Activated CD4-positive, alpha-beta T cell treated with anti-CD3 and anti-CD28 coated beads, Interleukin-2, amount 10 ng/mL, durations not matched to agents 24 days and 14 days (primary cell): Measurements from ENCODE around the gene ACKR2. TPM values are rescaled to one million over a fixed set of nuclear protein-coding genes. Genes with fewer than 3 reads are reported as not detected.

Experiments used
- DNase-seq: peaks from one replicate; pipeline ENCODE4 v3.0.0; 2022
- H3K27ac Mint-ChIP-seq: one replicate; pipeline ENCODE4 v1.8.0; 2022; ENCODE audit warnings: mild to moderate bottlenecking, mixed read lengths
- H3K27me3 Mint-ChIP-seq: one replicate; pipeline ENCODE4 v1.8.0; 2022; ENCODE audit warnings: mixed read lengths
- H3K36me3 Mint-ChIP-seq: one replicate; pipeline ENCODE4 v1.8.0; 2022; ENCODE audit warnings: low read depth, mild to moderate bottlenecking, mixed read lengths
- H3K4me1 Mint-ChIP-seq: one replicate; pipeline ENCODE4 v1.8.0; 2021; ENCODE audit warnings: mixed read lengths
- H3K4me3 Mint-ChIP-seq: one replicate; pipeline ENCODE4 v1.8.0; 2022; ENCODE audit warnings: mild to moderate bottlenecking, moderate library complexity, mixed read lengths
- H3K9me3 Mint-ChIP-seq: one replicate; pipeline ENCODE4 v1.8.0; 2021; ENCODE audit warnings: mixed read lengths
- intact Hi-C: fragments of 100-400 bp; cut with micrococcal nuclease; formaldehyde crosslinking; loops from one replicate; pipeline ENCODE4 v1.15.1; 2023
- total RNA-seq: library from RNA; stranded (reverse); gene quantifications from 2 replicates; pipeline ENCODE4 v1.2.3, GENCODE V29; 2022

ACKR2 gene
- total RNA-seq, 1 donor from 2014 or later = 0.42 TPM

GRCh38 chr3:42786212-42786611 is 23.0 kb upstream of the ACKR2 start:
- DNase-seq = no peak
- intact Hi-C loops = no loop called here
- no peaks in the 10 kb centered on the region for H3K27me3 Mint-ChIP-seq
- peaks cover 10% of the 10 kb centered on the region for H3K4me1 Mint-ChIP-seq
- H3K36me3 Mint-ChIP-seq = peaks cover 24% of the 10 kb centered on the region
- no peak overlapping the region for H3K4me3 Mint-ChIP-seq
- no peaks in the 10 kb centered on the region for H3K9me3 Mint-ChIP-seq
- no peak overlapping the region for H3K27ac Mint-ChIP-seq

GRCh38 chr3:42786631-42787030 is 22.6 kb upstream of the ACKR2 start:
- Mint-ChIP-seq H3K27me3 (no peaks in the 10 kb centered on the region), H3K36me3 (peaks cover 24% of the 10 kb centered on the region), H3K27ac (no peak overlapping the region), H3K4me1 (peaks cover 10% of the 10 kb centered on the region), H3K4me3 (no peak overlapping the region), H3K9me3 (no peaks in the 10 kb centered on the region)
- intact Hi-C loops = no loop called here
- DNase-seq = no peak

GRCh38 chr3:42790714-42791229 is 18.5 kb upstream of the ACKR2 start:
- Mint-ChIP-seq H3K27me3 (no peaks in the 10 kb centered on the region), H3K9me3 (no peaks in the 10 kb centered on the region), H3K4me3 (no peak overlapping the region), H3K27ac (no peak overlapping the region), H3K4me1 (peaks cover 11% of the 10 kb centered on the region), H3K36me3 (peaks cover 27% of the 10 kb centered on the region)
- intact Hi-C loops = no loop called here
- DNase-seq = no peak

GRCh38 chr3:42795621-42796181 is 13.5 kb upstream of the ACKR2 start:
- Mint-ChIP-seq H3K27me3 (no peaks in the 10 kb centered on the region), H3K36me3 (peaks cover 26% of the 10 kb centered on the region), H3K4me1 (peaks cover 16% of the 10 kb centered on the region), H3K4me3 (no peak overlapping the region), H3K9me3 (no peaks in the 10 kb centered on the region), H3K27ac (no peak overlapping the region)
- intact Hi-C loops = no loop called here
- DNase-seq = no peak

- Mint-ChIP-seq H3K9me3 (no peaks in the 10 kb centered on the region), H3K36me3 (peaks cover 25% of the 10 kb centered on the region), H3K27me3 (no peaks in the 10 kb centered on the region), H3K27ac (no peak overlapping the region), H3K4me3 (no peak overlapping the region), H3K4me1 (peaks cover 17% of the 10 kb centered on the region)
- no peak for DNase-seq
- intact Hi-C loops = no loop called here
Observed at GRCh38 chr3:42796332-42796885, 12.8 kb upstream of the ACKR2 start.

GRCh38 chr3:42799376-42799775 is 9.9 kb upstream of the ACKR2 start:
- H3K36me3 Mint-ChIP-seq = peaks cover 27% of the 10 kb centered on the region
- H3K27me3 Mint-ChIP-seq = no peaks in the 10 kb centered on the region
- no peaks in the 10 kb centered on the region for H3K9me3 Mint-ChIP-seq
- intact Hi-C loops = no loop called here
- DNase-seq = no peak
- H3K4me1 Mint-ChIP-seq = peaks cover 25% of the 10 kb centered on the region
- no peak overlapping the region for H3K27ac Mint-ChIP-seq
- H3K4me3 Mint-ChIP-seq = no peak overlapping the region

GRCh38 chr3:42800251-42800650 is 9.0 kb upstream of the ACKR2 start:
- H3K9me3 Mint-ChIP-seq = no peaks in the 10 kb centered on the region
- no peak overlapping the region for H3K4me3 Mint-ChIP-seq
- peaks cover under 1% of the 10 kb centered on the region for H3K27me3 Mint-ChIP-seq
- peaks cover 29% of the 10 kb centered on the region for H3K4me1 Mint-ChIP-seq
- peaks cover 27% of the 10 kb centered on the region for H3K36me3 Mint-ChIP-seq
- no peak for DNase-seq
- peak overlapping the region; percentile 69 for H3K27ac Mint-ChIP-seq
- intact Hi-C loops = loop anchor here (10.0 kb wide), 2 partner anchors 485 to 1535 kb away; partner anchors contain the start of genes SNRK and TCAIM

- no peak overlapping the region for H3K27ac Mint-ChIP-seq
- peaks cover 25% of the 10 kb centered on the region for H3K36me3 Mint-ChIP-seq
- no peak overlapping the region for H3K4me3 Mint-ChIP-seq
- DNase-seq = no peak
- intact Hi-C loops = loop anchor here (10.0 kb wide), 2 partner anchors 484 to 1534 kb away; partner anchors contain the start of genes SNRK and TCAIM
- peaks cover 10% of the 10 kb centered on the region for H3K27me3 Mint-ChIP-seq
- H3K4me1 Mint-ChIP-seq = peaks cover 30% of the 10 kb centered on the region
- H3K9me3 Mint-ChIP-seq = no peaks in the 10 kb centered on the region
Observed at GRCh38 chr3:42801048-42801620, 8.1 kb upstream of the ACKR2 start.

GRCh38 chr3:42801784-42802183 is 7.5 kb upstream of the ACKR2 start:
- intact Hi-C loops = loop anchor here (10.0 kb wide), 2 partner anchors 483 to 1533 kb away; partner anchors contain the start of genes SNRK and TCAIM

GRCh38 chr3:42802876-42803413 is 6.3 kb upstream of the ACKR2 start:
- Mint-ChIP-seq H3K36me3 (peaks cover 23% of the 10 kb centered on the region), H3K9me3 (no peaks in the 10 kb centered on the region), H3K4me3 (peak overlapping the region; percentile 99), H3K27me3 (peaks cover 25% of the 10 kb centered on the region), H3K4me1 (peaks cover 30% of the 10 kb centered on the region), H3K27ac (peak overlapping the region; percentile 97)
- intact Hi-C loops = loop anchor here (10.0 kb wide), 2 partner anchors 482 to 1532 kb away; partner anchors contain the start of genes SNRK and TCAIM
- no peak for DNase-seq

More at GRCh38 chr3:42801784-42802183, 7.5 kb upstream of the ACKR2 start:
- Mint-ChIP-seq H3K36me3 (peaks cover 23% of the 10 kb centered on the region), H3K4me3 (no peak overlapping the region), H3K9me3 (no peaks in the 10 kb centered on the region), H3K4me1 (peaks cover 30% of the 10 kb centered on the region), H3K27me3 (peaks cover 15% of the 10 kb centered on the region), H3K27ac (no peak overlapping the region)
- DNase-seq = peak; percentile 47

GRCh38 chr3:42803414-42804105 is 5.7 kb upstream of the ACKR2 start:
- H3K36me3 Mint-ChIP-seq = peaks cover 23% of the 10 kb centered on the region
- H3K4me3 Mint-ChIP-seq = peak overlapping the region; percentile 99
- peak overlapping the region; percentile 97 for H3K27ac Mint-ChIP-seq
- DNase-seq = peak; percentile 83
- peaks cover 29% of the 10 kb centered on the region for H3K27me3 Mint-ChIP-seq
- intact Hi-C loops = loop anchor here (1.0 to 10.0 kb wide), 5 partner anchors 23 to 1531 kb away; partner anchors contain the start of genes CCDC13, NKTR, SNRK and TCAIM
- peaks cover 30% of the 10 kb centered on the region for H3K4me1 Mint-ChIP-seq
- H3K9me3 Mint-ChIP-seq = no peaks in the 10 kb centered on the region

- DNase-seq = peak; percentile 98
- Mint-ChIP-seq H3K9me3 (no peaks in the 10 kb centered on the region), H3K4me3 (peak within 1 kb of the TSS; percentile 99), H3K27ac (peak within 1 kb of the TSS; percentile 97), H3K36me3 (peaks cover 22% of the 10 kb centered on the region), H3K4me1 (peaks cover 29% of the 10 kb centered on the region), H3K27me3 (peaks cover 34% of the 10 kb centered on the region)
- intact Hi-C loops = loop anchor here (1.0 to 10.0 kb wide), 5 partner anchors 23 to 1531 kb away; partner anchors contain the start of genes CCDC13, NKTR, SNRK and TCAIM
Observed at GRCh38 chr3:42804106-42804830, 5.0 kb upstream of the ACKR2 start, which contains the start of gene HIGD1A. TSS of gene HIGD1A (minus strand) at chr3:42804490. CDS start at chr3:42794253, 10,237 bp downstream.

GRCh38 chr3:42804831-42805132 is 4.5 kb upstream of the ACKR2 start:
- Mint-ChIP-seq H3K9me3 (no peaks in the 10 kb centered on the region), H3K27ac (peak overlapping the region; percentile 97), H3K27me3 (peaks cover 39% of the 10 kb centered on the region), H3K4me3 (peak overlapping the region; percentile 99), H3K4me1 (peaks cover 25% of the 10 kb centered on the region), H3K36me3 (peaks cover 17% of the 10 kb centered on the region)
- DNase-seq = no peak
- intact Hi-C loops = loop anchor here (1.0 to 10.0 kb wide), 5 partner anchors 24 to 1530 kb away; partner anchors contain the start of genes CCDC13, NKTR, SNRK and TCAIM
